Mammary epithelial cell (primary cell): Measurements from ENCODE around the gene RAB26.

Experiments
- EZH2 ChIP-seq: IDR thresholded peaks from 2 replicates; pipeline ENCODE4 v1.6.1; 2012; ENCODE audit warnings: low read length, inconsistent platforms, borderline replicate concordance
- TF ChIP-seq, protein P1 (sequence below), 2 donors: IDR thresholded peaks in 1 of 2; conservative IDR thresholded peaks in 1 of 2; 2 replicates each; pipeline ENCODE4 v1.5.1; 2011 to 2012; ENCODE audit warnings: inconsistent platforms in 2 of 2, low read length in 2 of 2, mild to moderate bottlenecking in 2 of 2, control low read depth in 1 of 2, low read depth in 1 of 2; ENCODE audit not compliant: insufficient read depth in 1 of 2; ENCODE audit errors: extremely low read depth in 1 of 2

DNA sequence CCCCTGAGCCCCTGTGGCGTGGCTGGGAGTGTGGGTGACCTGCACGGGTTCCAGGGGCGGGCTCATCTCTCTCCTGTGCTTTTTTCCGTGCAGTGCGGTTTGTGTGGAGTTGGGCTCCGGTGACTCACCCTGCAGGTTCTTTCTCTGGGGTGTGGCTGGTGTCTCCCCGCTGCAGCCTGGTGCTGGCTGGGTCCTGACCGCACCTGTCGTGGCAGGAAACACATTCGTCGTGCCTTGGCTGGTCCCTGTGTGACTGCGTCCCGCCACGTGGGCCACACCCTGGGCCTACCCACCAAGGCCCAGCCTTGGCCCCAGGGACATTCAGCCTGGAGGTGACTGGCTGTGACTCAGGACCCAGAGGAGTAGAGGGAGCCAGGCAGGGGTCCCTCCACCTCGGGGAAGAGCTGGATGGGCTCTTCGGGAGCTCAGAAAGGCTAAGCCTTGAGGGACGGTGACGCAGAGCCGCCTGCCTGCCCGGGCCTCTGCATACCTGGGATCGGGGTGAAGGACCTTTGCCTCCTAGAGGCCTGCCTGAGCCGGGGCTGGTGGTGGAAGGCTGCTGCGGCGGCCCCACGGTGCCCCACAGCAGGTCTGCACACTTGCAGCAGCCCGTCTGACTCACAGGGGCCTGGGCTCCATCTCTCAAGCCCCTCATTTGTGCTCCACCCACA lies 14.9 kb downstream of the RAB26 start:
- TF ChIP-seq, protein P1, sequence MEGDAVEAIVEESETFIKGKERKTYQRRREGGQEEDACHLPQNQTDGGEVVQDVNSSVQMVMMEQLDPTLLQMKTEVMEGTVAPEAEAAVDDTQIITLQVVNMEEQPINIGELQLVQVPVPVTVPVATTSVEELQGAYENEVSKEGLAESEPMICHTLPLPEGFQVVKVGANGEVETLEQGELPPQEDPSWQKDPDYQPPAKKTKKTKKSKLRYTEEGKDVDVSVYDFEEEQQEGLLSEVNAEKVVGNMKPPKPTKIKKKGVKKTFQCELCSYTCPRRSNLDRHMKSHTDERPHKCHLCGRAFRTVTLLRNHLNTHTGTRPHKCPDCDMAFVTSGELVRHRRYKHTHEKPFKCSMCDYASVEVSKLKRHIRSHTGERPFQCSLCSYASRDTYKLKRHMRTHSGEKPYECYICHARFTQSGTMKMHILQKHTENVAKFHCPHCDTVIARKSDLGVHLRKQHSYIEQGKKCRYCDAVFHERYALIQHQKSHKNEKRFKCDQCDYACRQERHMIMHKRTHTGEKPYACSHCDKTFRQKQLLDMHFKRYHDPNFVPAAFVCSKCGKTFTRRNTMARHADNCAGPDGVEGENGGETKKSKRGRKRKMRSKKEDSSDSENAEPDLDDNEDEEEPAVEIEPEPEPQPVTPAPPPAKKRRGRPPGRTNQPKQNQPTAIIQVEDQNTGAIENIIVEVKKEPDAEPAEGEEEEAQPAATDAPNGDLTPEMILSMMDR (conservative IDR thresholded peaks at IDR 0.05 in 1 of 2, IDR thresholded peaks at IDR 0.05 in 1 of 2; ENCODE audit: extremely low read depth in 1 of 2, insufficient read depth in 1 of 2, low read depth in 1 of 2, low read length in 2 of 2): no peak
- TF ChIP-seq EZH2: no peak
